ENCODE measurements around the gene ODF4. TPM values are rescaled to one million over a fixed set of nuclear protein-coding genes. Genes with fewer than 3 reads are reported as not detected.
A peak's percentile ranks its signal among the peaks of the same experiment; 100 is the strongest.

Gene ODF4
- total and polyA plus RNA-seq, 2 donors from 2014 or later = not detected

- no peaks in the 10 kb centered on the region for H3K36me3 ChIP-seq (ENCODE audit: control insufficient read depth in 2 of 3, insufficient read depth in 3 of 3, low read length in 3 of 3)
- H3K4me3 ChIP-seq (ENCODE audit: low read length in 3 of 3) = no peak overlapping the region
- intact Hi-C loops (cut with DNase I) = no loop called here
- H3K9ac ChIP-seq (ENCODE audit: low read length in 3 of 3) = no peak overlapping the region
- peaks cover 0 to 3% (median 0%) of the 10 kb centered on the region in 3 donors for H3K4me1 ChIP-seq (ENCODE audit: control insufficient read depth in 2 of 3, insufficient read depth in 2 of 3, low read depth in 1 of 3, low read length in 3 of 3)
- peaks cover 3% of the 10 kb centered on the region for H3K27me3 ChIP-seq (ENCODE audit: control insufficient read depth, insufficient read depth, low read length)
- no peak overlapping the region for H3K27ac ChIP-seq (ENCODE audit: low read depth in 2 of 2, low read length in 2 of 2)
- H3K9me3 ChIP-seq (ENCODE audit: control insufficient read depth in 2 of 3, insufficient read depth in 1 of 3, low read length in 3 of 3) = no peaks in the 10 kb centered on the region
- no peak for TF ChIP-seq CTCF (IDR thresholded peaks at IDR 0.05; ENCODE audit: borderline replicate concordance, extremely low read depth, insufficient read depth)
- no peak for DNase-seq
- FAIRE-seq = no peak
These were observed 18.6 kb upstream of the ODF4 start for GRCh38 chr17:8320990-8321389.

- Histone ChIP-seq H3K4me3 (ENCODE audit: low read length in 3 of 3) (no peak overlapping the region), H3K4me1 (ENCODE audit: control insufficient read depth in 2 of 3, insufficient read depth in 2 of 3, low read depth in 1 of 3, low read length in 3 of 3) (peaks cover 0 to 8% (median 0%) of the 10 kb centered on the region in 3 donors), H3K9ac (ENCODE audit: low read length in 3 of 3) (no peak overlapping the region), H3K9me3 (ENCODE audit: control insufficient read depth in 2 of 3, insufficient read depth in 1 of 3, low read length in 3 of 3) (no peaks in the 10 kb centered on the region), H3K27ac (ENCODE audit: low read depth in 2 of 2, low read length in 2 of 2) (no peak overlapping the region), H3K27me3 (ENCODE audit: control insufficient read depth, insufficient read depth, low read length) (no peaks in the 10 kb centered on the region), H3K36me3 (ENCODE audit: control insufficient read depth in 2 of 3, insufficient read depth in 3 of 3, low read length in 3 of 3) (no peaks in the 10 kb centered on the region)
- intact Hi-C loops (cut with DNase I) = no loop called here
- DNase-seq (peak in 1 of 5 donors; percentile 16), FAIRE-seq (no peak)
- TF ChIP-seq CTCF (IDR thresholded peaks at IDR 0.05; ENCODE audit: borderline replicate concordance, extremely low read depth, insufficient read depth) = no peak
These were observed 17.6 kb upstream of the ODF4 start for GRCh38 chr17:8322061-8322460.

- Histone ChIP-seq H3K27ac (ENCODE audit: low read depth in 2 of 2, low read length in 2 of 2) (no peak overlapping the region), H3K4me3 (ENCODE audit: low read length in 3 of 3) (no peak overlapping the region), H3K9ac (ENCODE audit: low read length in 3 of 3) (no peak overlapping the region), H3K4me1 (ENCODE audit: control insufficient read depth in 2 of 3, insufficient read depth in 2 of 3, low read depth in 1 of 3, low read length in 3 of 3) (peaks cover 0 to 13% (median 0%) of the 10 kb centered on the region in 3 donors), H3K27me3 (ENCODE audit: control insufficient read depth, insufficient read depth, low read length) (no peaks in the 10 kb centered on the region), H3K9me3 (ENCODE audit: control insufficient read depth in 2 of 3, insufficient read depth in 1 of 3, low read length in 3 of 3) (no peaks in the 10 kb centered on the region), H3K36me3 (ENCODE audit: control insufficient read depth in 2 of 3, insufficient read depth in 3 of 3, low read length in 3 of 3) (no peaks in the 10 kb centered on the region)
- FAIRE-seq (no peak), DNase-seq (no peak)
- no peak for TF ChIP-seq CTCF (IDR thresholded peaks at IDR 0.05; ENCODE audit: borderline replicate concordance, extremely low read depth, insufficient read depth)
- intact Hi-C loops (cut with DNase I) = no loop called here
These were observed 15.5 kb upstream of the ODF4 start for GRCh38 chr17:8324132-8324531.

DNA sequence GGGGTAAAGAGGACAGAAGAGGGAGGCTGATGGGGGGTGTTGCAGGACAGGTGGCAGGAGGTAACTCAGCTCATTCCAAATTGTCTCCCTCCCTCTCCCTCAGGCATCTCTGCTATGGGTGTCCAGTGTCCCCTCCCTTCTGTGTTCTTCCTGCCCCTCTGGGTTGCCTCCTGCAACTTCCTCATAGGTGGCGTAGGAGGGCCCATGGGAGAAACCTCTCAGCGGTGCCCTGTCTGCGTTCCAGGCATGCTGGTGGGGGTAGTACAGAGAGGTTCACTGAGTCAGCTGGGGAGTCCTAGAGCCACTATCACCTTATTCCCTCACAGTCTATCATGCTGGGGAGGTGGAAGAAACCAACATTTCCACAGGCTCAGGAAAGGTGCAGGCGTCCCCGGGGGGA is 14.7 kb upstream of the ODF4 start:
- Histone ChIP-seq H3K27me3 (ENCODE audit: control insufficient read depth, insufficient read depth, low read length) (no peaks in the 10 kb centered on the region), H3K4me1 (ENCODE audit: control insufficient read depth in 2 of 3, insufficient read depth in 2 of 3, low read depth in 1 of 3, low read length in 3 of 3) (peaks cover 0 to 13% (median 0%) of the 10 kb centered on the region in 3 donors), H3K36me3 (ENCODE audit: control insufficient read depth in 2 of 3, insufficient read depth in 3 of 3, low read length in 3 of 3) (no peaks in the 10 kb centered on the region), H3K4me3 (ENCODE audit: low read length in 3 of 3) (no peak overlapping the region), H3K9ac (ENCODE audit: low read length in 3 of 3) (no peak overlapping the region), H3K27ac (ENCODE audit: low read depth in 2 of 2, low read length in 2 of 2) (no peak overlapping the region), H3K9me3 (ENCODE audit: control insufficient read depth in 2 of 3, insufficient read depth in 1 of 3, low read length in 3 of 3) (no peaks in the 10 kb centered on the region)
- DNase-seq = no peak
- no peak for TF ChIP-seq CTCF (IDR thresholded peaks at IDR 0.05; ENCODE audit: borderline replicate concordance, extremely low read depth, insufficient read depth)
- no peak for FAIRE-seq
- intact Hi-C loops (cut with DNase I) = no loop called here
